Fibroblast of skin of abdomen (primary cell): Measurements from ENCODE around the gene YPEL5. TPM values are rescaled to one million over a fixed set of nuclear protein-coding genes. Genes with fewer than 3 reads are reported as not detected.
"Not testable (repeated sequence)": the region's sequence is repeated elsewhere in the genome, so short reads cannot be mapped to it uniquely, and the experiment has no call there.

Source experiments
- DNase-seq: peaks from one replicate; pipeline ENCODE4 v3.0.0-alpha.2; 2013
- polyA plus RNA-seq, 2 experiments: library from polyadenylated mRNA; unstranded; fragments of 120-200 nt; gene quantifications; one replicate each; pipeline ENCODE4 v1.2.1, GENCODE V29; 2013; ENCODE audit not compliant: insufficient read length in 2 of 2

YPEL5 gene
- polyA plus RNA-seq (2013, experiment 1 of 2; ENCODE audit: insufficient read length) = 68.1 TPM
- polyA plus RNA-seq (2013, experiment 2 of 2; ENCODE audit: insufficient read length) = 70.8 TPM

DNA sequence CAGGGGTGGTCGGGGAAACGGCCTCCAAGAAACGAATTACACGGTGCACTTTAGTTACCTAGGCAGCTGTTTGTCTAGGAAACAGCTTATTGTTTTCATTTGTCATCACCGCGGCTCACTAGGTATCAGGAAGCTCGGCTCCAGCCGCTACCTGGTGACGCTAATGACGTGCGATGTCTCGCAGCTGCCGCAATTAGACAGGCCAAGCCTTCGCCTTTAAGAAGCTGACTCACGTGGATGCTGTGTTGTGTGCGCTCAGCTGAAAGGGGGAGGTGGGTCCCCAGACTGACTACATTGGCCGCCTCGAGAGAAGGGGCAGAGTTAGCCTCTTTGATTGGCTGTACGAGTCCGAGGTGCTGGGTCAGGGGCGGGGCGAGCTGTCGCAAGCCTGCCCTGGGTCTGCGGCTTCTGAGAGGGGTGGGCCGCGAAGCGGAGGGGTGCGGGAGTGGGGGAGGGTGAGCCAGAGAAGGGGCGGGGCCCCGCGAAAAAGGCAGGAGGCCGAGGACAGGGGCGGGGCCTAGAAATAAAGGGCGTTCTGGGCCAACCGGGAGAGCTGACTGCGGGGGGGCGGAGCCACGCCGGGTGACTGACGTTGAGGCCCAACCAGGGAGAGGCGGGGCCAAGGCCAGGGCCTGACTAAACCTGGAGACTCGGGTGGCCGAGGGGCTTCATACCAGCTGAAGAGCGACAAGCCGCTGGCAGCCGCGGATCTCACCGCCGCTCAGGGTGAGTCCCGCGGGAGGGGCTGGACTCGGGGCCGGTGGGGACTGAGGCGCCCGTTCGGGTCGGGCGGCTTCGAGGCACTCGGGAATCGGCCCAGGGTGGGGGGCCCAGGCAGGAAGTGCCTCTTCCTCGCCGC is at the start of gene YPEL5:
Gene YPEL5 (plus strand): TSS at position 671 of the 859 bp plus-strand sequence. CDS start 9,645 bp downstream, outside the sequence.
- peak; percentile 100 for DNase-seq

DNA sequence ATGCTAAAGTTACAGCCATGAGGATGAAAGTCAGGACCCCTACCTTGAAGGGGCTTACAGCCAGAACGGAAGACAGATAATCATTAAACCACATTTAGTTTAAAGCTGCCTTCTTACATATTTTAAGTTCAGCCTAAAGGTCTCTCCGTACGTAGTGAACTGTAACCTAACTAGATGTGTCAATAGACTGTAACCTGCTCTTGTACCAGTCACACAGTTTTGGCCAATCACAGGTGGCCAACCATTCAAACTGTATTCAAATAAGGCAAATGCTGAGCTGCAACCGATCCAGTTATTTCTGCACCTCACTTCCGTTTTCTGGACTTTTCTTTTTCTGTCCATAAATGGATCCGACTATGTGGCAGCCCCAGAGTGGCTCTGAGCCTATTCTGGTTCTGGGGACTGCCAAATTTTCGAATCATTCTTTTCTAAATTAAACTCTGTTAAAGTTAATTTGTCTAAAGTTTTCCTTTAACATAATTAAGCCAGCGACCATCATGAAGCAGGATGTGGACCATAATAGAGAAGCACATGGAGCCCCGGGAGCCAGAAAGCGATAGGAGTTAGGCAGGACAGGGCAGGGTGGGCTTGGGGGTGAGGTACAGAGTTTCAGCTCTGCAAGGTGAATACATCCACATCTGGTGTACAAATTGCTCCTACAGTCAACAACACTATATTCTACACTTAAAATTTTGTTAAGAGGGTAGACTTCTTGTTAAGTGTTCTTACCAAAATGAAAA is 48.4 kb upstream of the YPEL5 start:
- DNase-seq = no peak

DNA sequence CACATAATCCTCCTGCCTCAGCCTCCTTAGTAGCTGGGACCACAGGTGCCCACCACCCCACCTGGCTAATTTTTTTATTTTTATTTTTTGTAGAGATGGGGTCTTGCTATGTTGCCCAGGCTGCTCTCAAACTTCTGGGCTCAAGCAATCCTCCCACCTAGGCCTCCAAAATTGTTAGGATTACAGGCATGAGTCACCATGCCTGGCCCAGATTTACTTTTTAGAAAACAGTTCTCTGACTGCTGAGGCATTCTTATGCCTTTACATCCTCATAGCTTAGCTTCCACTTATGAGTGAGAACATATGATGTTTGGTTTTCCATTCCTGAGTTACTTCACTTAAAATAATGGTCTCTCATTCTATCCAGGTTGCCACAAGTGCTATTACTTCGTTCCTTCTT is 47.4 kb upstream of the YPEL5 start:
- peak; percentile 24 for DNase-seq

DNA sequence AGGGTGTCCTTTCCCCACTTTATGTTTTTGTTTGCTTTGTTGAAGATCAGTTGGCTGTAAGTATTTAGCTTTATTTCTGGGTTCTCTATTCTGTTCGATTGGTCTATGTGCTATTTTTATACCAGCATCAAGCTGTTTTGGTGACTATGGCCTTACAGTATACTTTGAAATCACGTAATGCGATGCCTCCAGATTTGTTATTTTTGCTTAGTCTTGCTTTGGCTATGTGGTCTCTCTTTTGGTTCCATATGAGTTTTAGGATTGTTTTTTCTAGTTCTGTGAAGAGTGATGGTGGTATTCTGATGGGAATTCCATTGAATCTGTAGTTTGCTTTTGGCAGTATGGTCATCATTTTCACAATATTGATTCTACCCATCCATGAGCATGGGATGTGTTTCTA is 46.1 kb upstream of the YPEL5 start:
- not testable (repeated sequence) for DNase-seq

DNA sequence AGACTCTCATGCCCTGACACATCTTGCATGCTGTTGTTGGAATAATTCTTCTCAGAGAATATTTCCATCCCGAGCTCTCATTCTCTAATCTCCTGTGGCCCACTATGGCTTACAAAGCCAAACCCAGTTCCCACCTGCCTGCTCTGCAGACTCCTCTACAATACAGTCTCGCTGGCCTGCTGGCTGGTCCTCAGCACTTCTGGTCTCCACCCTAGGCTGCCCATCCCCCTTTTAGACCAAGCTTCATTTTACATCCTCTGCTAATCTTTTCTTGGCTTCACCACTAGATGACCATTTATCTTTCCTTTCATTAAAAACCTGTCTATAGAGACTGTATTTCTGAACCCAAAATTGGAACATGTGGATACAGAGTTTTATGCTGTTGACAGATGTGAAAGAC is 42.5 kb upstream of the YPEL5 start:
- DNase-seq = no peak

DNA sequence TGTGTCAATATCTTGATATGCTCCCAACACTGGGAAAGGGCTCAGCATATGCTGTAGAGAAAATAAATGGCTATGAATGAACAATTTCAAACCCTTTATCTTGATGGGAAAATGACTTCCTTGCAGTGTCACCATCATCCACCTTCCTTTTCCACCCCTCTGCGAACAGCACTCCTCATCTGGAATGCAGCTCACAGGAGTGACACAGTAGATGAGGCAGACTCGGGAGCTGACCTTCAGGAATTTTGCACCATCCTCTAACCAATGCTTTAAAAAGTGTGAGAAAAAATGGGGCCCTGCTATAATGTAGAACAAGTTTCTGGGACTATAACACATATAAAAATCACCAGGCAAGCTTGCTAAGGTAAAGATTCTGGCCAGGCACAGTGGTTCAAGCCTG is 41.3 kb upstream of the YPEL5 start:
- DNase-seq = no peak

DNA sequence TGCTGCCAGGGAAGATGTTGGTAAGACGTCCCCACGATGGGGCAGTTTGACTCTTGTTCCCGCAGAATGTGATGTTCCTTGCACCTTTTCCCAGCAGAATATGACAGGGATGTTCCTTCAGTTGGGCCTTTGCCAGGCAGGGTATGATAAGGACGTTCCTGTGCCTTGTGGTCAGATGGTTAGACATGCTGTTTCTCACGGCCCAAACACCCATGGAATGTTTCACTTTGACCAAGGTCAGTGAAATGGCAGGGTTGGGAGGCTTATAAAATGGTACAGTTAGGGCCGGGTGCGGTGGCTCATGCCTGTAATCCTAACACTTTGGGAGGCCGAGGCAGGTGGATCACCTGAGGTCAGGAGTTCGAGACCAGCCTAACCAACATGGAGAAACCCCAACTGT is 40.3 kb upstream of the YPEL5 start:
- DNase-seq = peak; percentile 12

DNA sequence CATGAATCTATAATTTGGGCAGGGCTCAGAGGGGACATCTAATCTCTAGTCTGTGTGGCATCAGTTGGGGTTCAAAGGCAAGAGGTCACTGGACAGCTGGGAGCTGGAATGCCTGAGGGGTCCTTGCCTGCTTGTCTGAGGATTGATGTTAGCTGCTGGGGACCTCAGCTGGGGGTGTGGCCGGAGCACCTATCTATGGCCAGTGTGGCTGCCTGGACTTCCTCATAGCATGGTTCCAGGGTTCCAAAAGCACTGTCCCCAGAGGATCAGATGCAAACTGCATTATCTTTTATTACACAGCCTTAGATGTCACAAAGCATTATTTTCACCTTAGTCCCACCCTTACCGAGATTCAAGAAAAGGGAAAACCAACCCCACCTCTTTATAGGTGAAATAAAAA is 38.6 kb upstream of the YPEL5 start:
- no peak for DNase-seq

DNA sequence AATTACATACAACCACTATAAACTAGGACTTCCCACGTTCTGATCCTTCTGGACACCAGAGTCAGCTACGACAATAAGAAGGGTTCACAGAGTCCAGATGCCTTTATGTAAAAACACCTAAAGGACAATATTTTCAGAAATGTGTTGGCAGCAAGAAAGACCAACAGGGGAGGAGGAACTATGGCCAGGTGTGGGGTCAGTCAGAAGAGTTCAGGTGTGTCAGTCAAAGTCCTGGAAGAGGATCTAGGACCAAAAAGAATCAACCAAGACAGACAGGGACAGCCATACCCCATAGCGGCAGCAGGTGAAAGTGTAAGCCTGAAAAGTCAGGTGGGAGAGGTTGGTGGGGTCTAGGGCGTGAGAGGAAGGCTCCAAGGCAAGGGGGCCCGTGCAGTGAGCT is 38.0 kb upstream of the YPEL5 start:
- no peak for DNase-seq

DNA sequence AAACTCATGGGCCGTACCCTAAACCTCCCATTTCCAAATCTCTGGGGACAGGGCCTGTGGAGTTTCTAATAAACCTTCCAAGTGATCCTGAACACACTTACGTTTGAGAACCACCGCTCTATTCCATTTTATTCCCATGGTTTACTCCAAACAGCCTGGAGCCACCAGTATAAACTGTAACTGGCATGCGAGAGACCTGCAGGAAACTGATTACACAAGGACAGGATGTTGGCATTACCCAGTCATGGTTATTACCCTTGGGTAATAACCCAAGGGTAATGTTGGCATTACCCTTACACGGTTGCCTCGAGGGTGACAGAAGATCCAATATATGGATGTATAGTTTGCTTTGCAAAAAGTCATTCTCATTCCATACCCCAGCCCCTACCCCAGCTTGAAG is 37.0 kb upstream of the YPEL5 start:
- no peak for DNase-seq

DNA sequence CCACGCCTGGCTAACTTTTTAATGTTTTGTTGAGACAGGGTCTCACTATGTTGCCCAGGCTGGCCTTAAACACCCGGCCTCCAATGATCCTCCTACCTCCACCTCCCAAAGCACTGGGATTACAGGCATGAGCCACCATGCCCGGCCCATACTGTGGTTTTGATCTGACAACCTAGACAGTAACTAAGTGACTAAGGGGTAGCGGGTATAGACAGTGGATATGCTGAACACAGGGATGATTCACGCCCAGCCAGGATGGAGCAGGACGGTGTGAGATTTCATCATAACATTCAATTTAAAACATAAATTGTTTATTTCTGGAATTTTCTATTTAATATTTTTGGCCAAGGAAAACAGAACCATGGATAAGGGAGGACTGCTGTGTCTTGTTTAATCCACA is 36.0 kb upstream of the YPEL5 start:
- DNase-seq = peak; percentile 13

DNA sequence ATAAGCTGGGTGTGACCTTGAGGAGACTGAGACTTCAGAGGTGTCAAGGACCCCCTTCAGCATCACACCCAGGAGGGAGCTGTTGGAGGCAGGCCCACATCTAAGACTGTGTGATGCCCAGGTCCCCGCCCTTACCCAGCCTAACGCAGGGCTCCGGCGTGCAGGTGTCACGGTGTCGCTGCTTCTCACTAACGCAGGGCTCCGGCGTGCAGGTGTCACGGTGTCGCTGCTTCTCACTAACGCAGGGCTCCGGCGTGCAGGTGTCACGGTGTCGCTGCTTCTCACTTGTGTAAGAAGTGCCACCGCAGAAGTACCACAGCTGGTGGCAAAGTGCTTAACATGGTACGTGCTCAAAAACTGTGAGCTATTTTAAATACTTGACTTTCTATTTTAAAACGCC is 35.6 kb upstream of the YPEL5 start:
- not testable (repeated sequence) for DNase-seq

DNA sequence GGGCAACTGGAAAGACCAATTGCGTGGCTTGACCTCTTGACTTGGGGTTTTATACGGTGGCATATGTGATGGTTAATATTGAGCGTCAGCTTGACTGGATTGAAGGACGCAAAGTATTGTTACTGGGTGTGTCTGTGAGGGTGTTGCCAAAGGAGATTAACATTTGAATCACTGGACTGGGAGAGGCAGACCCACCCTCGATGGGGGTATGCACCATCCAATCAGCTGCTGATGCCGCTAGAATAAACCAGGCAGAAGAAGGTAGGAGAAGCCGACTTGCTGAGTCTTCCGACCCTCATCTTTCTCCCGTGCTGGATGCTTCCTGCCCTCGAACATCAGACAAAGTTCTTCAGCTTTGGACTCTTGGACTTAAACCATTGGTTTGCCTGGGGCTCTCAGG is 34.2 kb upstream of the YPEL5 start:
- DNase-seq = no peak

DNA sequence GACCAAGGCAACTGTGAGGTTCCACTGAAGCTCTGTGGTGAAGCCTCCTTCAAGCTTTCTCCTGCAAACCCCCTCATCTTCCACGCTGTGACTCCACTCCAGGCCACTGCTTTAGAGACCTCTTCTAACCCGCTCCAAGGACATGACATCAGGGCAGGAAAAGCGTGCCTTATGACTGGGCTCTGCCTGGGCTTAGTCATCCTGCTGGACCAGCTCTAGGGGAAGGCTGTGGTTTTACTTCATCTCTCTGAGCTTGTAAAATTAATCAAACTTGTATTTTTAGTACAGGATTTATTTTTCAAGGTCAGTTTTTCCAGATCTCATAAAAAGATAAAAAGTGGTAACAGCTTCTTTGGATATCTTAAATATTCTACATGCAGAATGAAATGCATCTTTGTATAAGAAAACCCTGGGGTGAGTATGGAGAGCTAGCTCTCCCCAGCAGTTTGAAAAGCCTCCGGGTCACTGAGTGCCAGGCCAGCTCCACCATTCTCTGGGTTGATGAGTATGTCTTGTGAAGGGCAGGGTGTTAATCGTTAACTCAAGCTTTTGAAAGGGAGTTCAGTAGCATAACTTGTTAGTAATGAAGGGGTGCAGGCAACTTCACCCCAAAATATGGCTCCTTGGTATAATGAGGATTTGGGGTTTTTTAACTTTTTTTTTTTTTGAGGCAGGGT is 33.1 kb upstream of the YPEL5 start:
- DNase-seq = peak; percentile 89

DNA sequence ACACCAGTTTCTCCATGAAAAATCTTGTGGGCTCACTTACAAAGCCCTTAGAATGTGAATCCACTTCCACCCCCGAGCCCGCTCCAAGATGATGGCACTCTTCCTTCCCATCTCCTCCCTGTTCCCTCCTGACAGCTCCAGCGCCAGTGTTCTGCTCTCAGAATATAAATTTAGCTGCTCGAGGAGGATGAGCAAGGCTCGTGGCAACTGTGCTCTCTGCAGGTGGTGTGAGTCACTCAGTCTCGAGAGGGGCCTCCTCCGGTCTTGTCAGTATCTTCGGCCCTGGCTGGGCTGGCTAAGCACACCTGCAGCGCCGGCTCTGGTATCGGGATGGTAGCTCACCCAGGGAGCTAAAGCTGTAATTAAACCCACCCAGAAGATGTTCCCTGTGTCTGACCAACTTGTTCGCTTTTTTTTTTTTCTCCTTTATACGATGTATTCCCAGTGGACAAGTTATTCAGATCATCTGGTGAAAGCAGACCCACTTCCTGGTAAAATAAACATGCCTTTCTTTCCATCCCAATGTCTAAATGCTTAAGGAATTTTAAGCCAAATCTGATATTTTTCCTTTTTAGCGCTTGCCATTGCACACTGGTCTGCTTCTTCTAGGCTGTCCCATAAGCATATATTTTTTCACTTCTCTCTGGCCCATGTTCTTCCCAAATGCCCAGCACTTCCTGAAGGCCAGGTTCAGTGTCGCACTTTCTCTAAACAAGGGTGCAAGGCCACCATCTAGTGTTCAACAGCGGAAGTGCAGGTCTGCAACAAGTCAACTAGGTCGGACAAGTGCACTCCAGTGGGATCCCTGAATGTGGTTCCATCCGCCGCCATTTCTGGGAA is 31.4 kb upstream of the YPEL5 start:
- peak; percentile 74 for DNase-seq

DNA sequence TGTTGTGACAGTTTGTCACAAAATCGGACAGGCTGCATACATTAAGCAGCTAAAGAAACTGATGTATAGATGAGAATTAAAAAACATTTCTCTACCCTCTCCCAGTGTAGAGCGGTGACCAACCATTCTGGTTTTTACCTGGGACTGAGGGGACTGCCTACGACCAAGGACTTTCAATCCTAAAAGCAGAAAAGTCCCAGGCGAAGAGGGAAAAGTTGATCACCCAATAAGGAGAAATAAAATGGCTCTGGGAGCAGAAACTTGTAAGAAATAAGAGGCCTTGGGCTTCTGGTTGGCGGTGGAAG is 30.9 kb upstream of the YPEL5 start:
- no peak for DNase-seq

DNA sequence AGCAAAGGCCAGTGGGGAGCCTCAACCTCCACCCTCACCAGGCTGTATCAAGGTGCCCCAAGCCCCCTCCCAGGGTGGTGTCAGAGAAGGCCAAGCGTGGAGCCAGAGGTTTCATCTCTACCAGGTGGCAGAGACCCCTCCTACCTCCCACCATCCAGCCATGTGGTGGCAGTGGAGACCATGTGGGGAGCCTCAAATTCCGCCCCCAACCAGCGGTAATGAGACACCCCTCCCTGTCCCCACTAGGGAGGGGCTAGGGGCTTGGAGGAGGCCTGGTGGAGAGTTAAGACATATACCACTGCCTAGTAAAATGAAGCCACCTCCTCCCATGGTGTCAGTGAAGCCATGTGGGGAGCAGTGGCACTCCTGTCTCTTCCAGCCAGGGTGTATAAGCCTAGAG is 24.4 kb upstream of the YPEL5 start:
- no peak for DNase-seq

DNA sequence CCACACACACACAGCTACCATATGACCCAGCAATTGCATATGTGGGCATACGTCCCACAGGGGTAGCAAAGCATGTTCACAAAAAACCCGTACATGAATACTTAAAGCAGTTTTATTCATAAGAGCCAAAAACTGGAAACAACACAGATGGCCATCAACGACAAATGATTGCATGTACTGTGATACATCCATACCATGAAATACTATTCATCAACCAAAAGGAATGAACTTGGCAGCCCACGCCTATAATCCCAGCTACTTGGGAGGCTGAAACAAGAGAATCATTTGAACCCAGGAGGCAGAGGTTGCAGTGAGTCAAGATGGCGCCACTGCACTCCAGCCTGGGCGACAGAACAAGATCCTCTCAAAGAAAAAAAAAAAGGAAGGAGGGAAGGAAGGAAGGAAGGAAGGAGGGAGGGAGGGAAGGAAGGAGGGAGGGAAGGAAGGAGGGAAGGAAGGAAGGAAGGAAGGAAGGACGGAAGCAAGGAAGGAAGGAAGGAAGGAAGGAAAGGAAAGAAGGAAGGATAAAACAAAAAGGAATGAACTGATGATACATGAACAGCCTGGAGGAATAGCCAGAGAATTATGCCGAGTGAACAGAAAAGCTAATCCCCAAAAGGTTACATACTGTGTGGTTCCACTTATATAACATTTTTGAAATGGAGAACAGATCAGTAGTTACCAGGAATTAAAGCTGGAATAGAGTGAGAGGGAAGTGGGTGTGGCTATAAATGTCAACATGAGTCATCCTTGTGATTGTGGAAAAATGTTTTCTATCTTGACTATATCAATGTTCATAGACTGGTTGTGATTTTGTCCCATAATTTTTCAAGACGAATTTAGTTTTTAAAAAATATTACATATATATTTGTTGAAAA is 19.6 kb upstream of the YPEL5 start:
- DNase-seq = peak; percentile 52

DNA sequence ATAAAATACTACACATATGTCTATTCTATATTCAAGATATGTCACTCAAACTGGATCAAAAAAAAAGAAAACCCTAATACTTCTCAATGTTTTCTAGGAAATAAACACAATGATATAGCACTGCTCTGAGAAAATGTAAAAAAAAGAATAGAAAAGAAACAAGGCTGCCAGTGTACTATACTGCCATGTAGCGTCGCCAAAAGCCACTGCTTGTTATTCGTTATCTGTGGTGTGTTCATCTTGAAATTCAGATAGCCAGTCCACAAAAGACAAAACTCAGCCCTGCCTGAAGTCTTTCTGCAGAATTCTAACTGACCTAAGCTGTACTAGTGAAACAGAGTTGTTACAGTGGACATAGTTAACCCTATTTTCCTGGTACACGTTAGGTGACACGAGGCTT is 12.2 kb upstream of the YPEL5 start:
- DNase-seq = no peak

DNA sequence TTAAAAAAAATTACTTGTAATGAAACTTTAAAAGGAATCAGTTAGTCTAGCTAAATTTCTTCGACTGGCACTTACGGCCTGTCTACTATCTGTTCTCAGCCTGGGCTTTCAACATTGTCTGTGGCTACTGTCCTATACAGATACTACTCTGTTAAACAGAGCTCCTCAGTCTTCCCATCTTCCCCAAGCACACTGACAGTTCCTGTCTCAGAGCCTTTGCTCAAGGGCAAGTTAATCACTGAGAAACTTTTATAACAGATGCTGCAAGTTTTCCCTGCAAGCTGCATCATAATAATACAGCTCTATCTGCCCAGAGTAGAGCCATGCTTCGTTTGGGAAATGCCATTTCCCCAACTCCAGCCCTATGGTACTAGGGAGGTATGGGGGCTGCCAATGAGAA is 11.3 kb upstream of the YPEL5 start:
- no peak for DNase-seq

DNA sequence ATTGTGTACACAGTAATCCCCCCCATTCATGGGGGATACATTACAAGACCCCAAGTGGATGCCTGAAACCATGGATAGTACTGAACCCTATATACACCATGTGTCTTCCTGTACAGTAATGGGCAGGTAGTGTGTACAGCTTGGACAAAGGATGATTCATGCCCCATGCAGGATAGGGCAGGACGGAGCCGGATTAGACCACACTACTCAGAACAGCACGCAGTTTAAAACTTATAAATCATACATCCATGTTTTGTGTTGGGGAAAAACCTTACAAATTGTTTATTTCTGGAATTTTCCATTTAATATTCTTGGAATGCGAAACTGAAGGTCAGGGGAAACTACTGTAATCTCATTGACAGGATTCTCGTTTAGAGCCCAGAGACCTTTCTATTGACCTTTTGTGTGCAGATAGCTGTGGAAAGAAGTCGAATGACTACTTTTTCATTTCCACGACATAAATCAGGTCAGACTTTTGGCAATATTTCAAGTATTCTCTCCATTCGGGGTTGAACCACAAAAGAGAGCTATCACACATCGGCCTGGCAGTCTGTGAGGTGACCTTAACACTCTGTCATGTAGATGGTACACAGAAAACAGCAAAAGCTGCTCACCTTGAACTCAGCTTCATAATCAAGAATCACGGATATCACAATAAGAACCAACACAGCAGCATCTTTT is 9.9 kb upstream of the YPEL5 start:
- DNase-seq = no peak
